Measurements from ENCODE around the gene METTL13.

Gene METTL13

GRCh38 chr1:171763764-171764163 is 17.7 kb upstream of the METTL13 start:
- Histone ChIP-seq H3K4me3 (ENCODE audit: low read length) (no peak overlapping the region), H3K36me3 (replicated peaks; ENCODE audit: insufficient read depth, low read length) (no peaks in the 10 kb centered on the region), H3K4me2 (ENCODE audit: low read depth, low read length) (no peak overlapping the region), H3K79me2 (ENCODE audit: low read length) (no peaks in the 10 kb centered on the region), H3K27me3 (replicated peaks; ENCODE audit: insufficient read depth, low read length) (no peaks in the 10 kb centered on the region), H3K4me1 (ENCODE audit: low read length) (no peaks in the 10 kb centered on the region), H2AFZ (ENCODE audit: low read length) (no peak overlapping the region), H3F3A (ENCODE audit: insufficient read depth, low read length) (no peaks in the 10 kb centered on the region), H3K9me3 (replicated peaks; ENCODE audit: insufficient read depth, low read length) (no peaks in the 10 kb centered on the region), H3K9me2 (replicated peaks; ENCODE audit: insufficient read depth, low read length) (no peaks in the 10 kb centered on the region), H3K9ac (ENCODE audit: low read length) (no peak overlapping the region), H3K27ac (ENCODE audit: low read length) (no peak overlapping the region), H4K20me1 (ENCODE audit: insufficient read depth, low read length) (no peaks in the 10 kb centered on the region)
- no peak for DNase-seq
- TF ChIP-seq EZH2 (optimal IDR thresholded peaks at IDR 0.05; ENCODE audit: low read depth, low read length): no peak
- TF ChIP-seq EZH2phosphoT487 (IDR thresholded peaks at IDR 0.05; ENCODE audit: low read length): no peak
- no peak for TF ChIP-seq CTCF (IDR thresholded peaks at IDR 0.05; ENCODE audit: low read length)

GRCh38 chr1:171769171-171769570 is 12.3 kb upstream of the METTL13 start:
- H3K4me1 ChIP-seq (ENCODE audit: low read length): no peaks in the 10 kb centered on the region
- no peak for DNase-seq
- H3K4me2 ChIP-seq (ENCODE audit: low read depth, low read length): no peak overlapping the region
- no peaks in the 10 kb centered on the region for H3K9me2 ChIP-seq (replicated peaks; ENCODE audit: insufficient read depth, low read length)
- H3K27me3 ChIP-seq (replicated peaks; ENCODE audit: insufficient read depth, low read length): no peaks in the 10 kb centered on the region
- H2AFZ ChIP-seq (ENCODE audit: low read length): no peak overlapping the region
- no peaks in the 10 kb centered on the region for H3K36me3 ChIP-seq (replicated peaks; ENCODE audit: insufficient read depth, low read length)
- no peaks in the 10 kb centered on the region for H3F3A ChIP-seq (ENCODE audit: insufficient read depth, low read length)
- no peak overlapping the region for H3K9ac ChIP-seq (ENCODE audit: low read length)
- H3K4me3 ChIP-seq (ENCODE audit: low read length): no peak overlapping the region
- TF ChIP-seq CTCF (IDR thresholded peaks at IDR 0.05; ENCODE audit: low read length) (no peak), EZH2 (optimal IDR thresholded peaks at IDR 0.05; ENCODE audit: low read depth, low read length) (no peak), EZH2phosphoT487 (IDR thresholded peaks at IDR 0.05; ENCODE audit: low read length) (no peak)
- H3K79me2 ChIP-seq (ENCODE audit: low read length): no peaks in the 10 kb centered on the region
- no peaks in the 10 kb centered on the region for H4K20me1 ChIP-seq (ENCODE audit: insufficient read depth, low read length)
- H3K9me3 ChIP-seq (replicated peaks; ENCODE audit: insufficient read depth, low read length): no peaks in the 10 kb centered on the region
- no peak overlapping the region for H3K27ac ChIP-seq (ENCODE audit: low read length)

GRCh38 chr1:171769754-171770153 is 11.7 kb upstream of the METTL13 start:
- H2AFZ ChIP-seq (ENCODE audit: low read length): no peak overlapping the region

More at GRCh38 chr1:171769754-171770153, 11.7 kb upstream of the METTL13 start:
- Histone ChIP-seq H3K27ac (ENCODE audit: low read length) (no peak overlapping the region), H3K4me2 (ENCODE audit: low read depth, low read length) (no peak overlapping the region), H3F3A (ENCODE audit: insufficient read depth, low read length) (no peaks in the 10 kb centered on the region), H3K36me3 (replicated peaks; ENCODE audit: insufficient read depth, low read length) (no peaks in the 10 kb centered on the region), H3K4me1 (ENCODE audit: low read length) (no peaks in the 10 kb centered on the region), H3K9me3 (replicated peaks; ENCODE audit: insufficient read depth, low read length) (no peaks in the 10 kb centered on the region), H3K79me2 (ENCODE audit: low read length) (no peaks in the 10 kb centered on the region), H3K9me2 (replicated peaks; ENCODE audit: insufficient read depth, low read length) (no peaks in the 10 kb centered on the region), H4K20me1 (ENCODE audit: insufficient read depth, low read length) (no peaks in the 10 kb centered on the region), H3K9ac (ENCODE audit: low read length) (no peak overlapping the region), H3K4me3 (ENCODE audit: low read length) (no peak overlapping the region), H3K27me3 (replicated peaks; ENCODE audit: insufficient read depth, low read length) (no peaks in the 10 kb centered on the region)
- TF ChIP-seq CTCF (IDR thresholded peaks at IDR 0.05; ENCODE audit: low read length): no peak
- TF ChIP-seq EZH2phosphoT487 (IDR thresholded peaks at IDR 0.05; ENCODE audit: low read length): no peak
- no peak for TF ChIP-seq EZH2 (optimal IDR thresholded peaks at IDR 0.05; ENCODE audit: low read depth, low read length)
- no peak for DNase-seq
